ENCODE measurements around the gene NAA35. TPM values are rescaled to one million over a fixed set of nuclear protein-coding genes. Genes with fewer than 3 reads are reported as not detected.
"Not testable (repeated sequence)": the region's sequence is repeated elsewhere in the genome, so short reads cannot be mapped to it uniquely, and the experiment has no call there.

NAA35 gene
- polyA plus RNA-seq, 1 of the 3 experiments (the other 2 are of a cell fraction): 9.0 TPM

- TF ChIP-seq CHD2 (IDR thresholded peaks at IDR 0.05; ENCODE audit: low read length, partially characterized antibody) (no peak), GABPA (IDR thresholded peaks at IDR 0.05; ENCODE audit: low read depth) (no peak)
These were observed 32.3 kb downstream of the NAA35 start (continued) for GRCh38 chr9:85973238-85973637.

- peaks cover 69 to 74% of the 10 kb centered on the region in 2 experiments for H3K36me3 ChIP-seq (replicated peaks in 1 of 2; ENCODE audit: control insufficient read depth in 1 of 2, insufficient read depth in 2 of 2, low read length in 1 of 2)
- H3K4me1 ChIP-seq (ENCODE audit: control insufficient read depth in 1 of 2, insufficient read depth in 2 of 2, low read depth in 1 of 2, low read length in 1 of 2); H3F3A ChIP-seq (replicated peaks; ENCODE audit: insufficient read depth); H3K4me2 ChIP-seq; POLR2A ChIA-PET; H3K79me2 ChIP-seq (ENCODE audit: insufficient read depth); H2AFZ ChIP-seq (ENCODE audit: low read depth); H3K4me3 ChIP-seq (ENCODE audit: low read depth in 2 of 2, low read length in 1 of 2); H3K9me3 ChIP-seq; H3K27me3 ChIP-seq (ENCODE audit: insufficient read depth); H3K9me2 ChIP-seq; H3K9ac ChIP-seq; H4K20me1 ChIP-seq (ENCODE audit: insufficient read depth): not testable (repeated sequence)
- peak in 1 of 2 experiments; percentile 43; a peak in 1 of 4 replicates for TF ChIP-seq EP300 (IDR thresholded peaks at IDR 0.05; ENCODE audit: borderline replicate concordance in 1 of 2, low read depth in 1 of 2, low read length in 1 of 2)
- CTCF ChIA-PET: interaction anchor here (1.3 kb wide), 1 partner anchor 10 kb away, joined by 3 read pairs; no protein-coding TSS in a partner anchor
- DNase-seq: peak; percentile 11
- WGBS (ENCODE audit: low lambda C conversion rate): 53% methylated on average over 5 of the region's 5 CpGs
- peak overlapping the region in 1 of 2 experiments; percentile 47; a peak in 2 of 4 replicates for H3K27ac ChIP-seq (ENCODE audit: low read depth in 2 of 2, low read length in 1 of 2)
These were observed 33.2 kb downstream of the NAA35 start for GRCh38 chr9:85974055-85974547.

GRCh38 chr9:85978496-85978895 lies 37.5 kb downstream of the NAA35 start:
- H4K20me1 ChIP-seq (ENCODE audit: insufficient read depth): no peaks in the 10 kb centered on the region
- H3K27me3 ChIP-seq (ENCODE audit: insufficient read depth): no peaks in the 10 kb centered on the region

More at GRCh38 chr9:85978496-85978895, 37.5 kb downstream of the NAA35 start:
- no peak for DNase-seq
- Histone ChIP-seq H3K4me3 (ENCODE audit: low read depth in 2 of 2, low read length in 1 of 2) (no peak overlapping the region), H3K27ac (ENCODE audit: low read depth in 2 of 2, low read length in 1 of 2) (no peak overlapping the region), H3K4me2 (no peak overlapping the region), H3F3A (replicated peaks; ENCODE audit: insufficient read depth) (peaks cover 3% of the 10 kb centered on the region), H2AFZ (ENCODE audit: low read depth) (no peak overlapping the region), H3K4me1 (ENCODE audit: control insufficient read depth in 1 of 2, insufficient read depth in 2 of 2, low read depth in 1 of 2, low read length in 1 of 2) (peaks cover 0 to 6% of the 10 kb centered on the region in 2 experiments; a peak in 2 of 4 replicates), H3K9me2 (no peaks in the 10 kb centered on the region), H3K79me2 (ENCODE audit: insufficient read depth) (0 out of 2 replicates have a peak, but pooled peaks cover 4% of the 10 kb centered on the region), H3K9me3 (no peaks in the 10 kb centered on the region), H3K36me3 (replicated peaks in 1 of 2; ENCODE audit: control insufficient read depth in 1 of 2, insufficient read depth in 2 of 2, low read length in 1 of 2) (peaks cover 78 to 90% of the 10 kb centered on the region in 2 experiments), H3K9ac (no peak overlapping the region)
- POLR2A ChIA-PET: no interaction called here
- WGBS (ENCODE audit: low lambda C conversion rate): 90% methylated on average over 4 of the region's 4 CpGs
- TF ChIP-seq USF2 (IDR thresholded peaks at IDR 0.05; ENCODE audit: borderline replicate concordance, low read depth, low read length): no peak
- no peak for TF ChIP-seq GABPA (IDR thresholded peaks at IDR 0.05; ENCODE audit: low read depth)
- no peak for TF ChIP-seq PBX3 (IDR thresholded peaks at IDR 0.05)
- CTCF ChIA-PET: no interaction called here

Data from SK-N-SH (cell line).